GM12873 (cell line): Measurements from ENCODE around the gene DDX1.

Experiments used
- TF ChIP-seq, protein P1 (sequence below): IDR thresholded peaks from 2 replicates; pipeline ENCODE4 v1.5.1; 2012; ENCODE audit warnings: low read depth, mild to moderate bottlenecking, moderate library complexity, low read length, control low read depth; ENCODE audit not compliant: insufficient read depth; ENCODE audit errors: missing control alignments

Gene DDX1

GRCh38 chr2:15565994-15566671, 25.5 kb upstream of the DDX1 start:
- TF ChIP-seq, protein P1, sequence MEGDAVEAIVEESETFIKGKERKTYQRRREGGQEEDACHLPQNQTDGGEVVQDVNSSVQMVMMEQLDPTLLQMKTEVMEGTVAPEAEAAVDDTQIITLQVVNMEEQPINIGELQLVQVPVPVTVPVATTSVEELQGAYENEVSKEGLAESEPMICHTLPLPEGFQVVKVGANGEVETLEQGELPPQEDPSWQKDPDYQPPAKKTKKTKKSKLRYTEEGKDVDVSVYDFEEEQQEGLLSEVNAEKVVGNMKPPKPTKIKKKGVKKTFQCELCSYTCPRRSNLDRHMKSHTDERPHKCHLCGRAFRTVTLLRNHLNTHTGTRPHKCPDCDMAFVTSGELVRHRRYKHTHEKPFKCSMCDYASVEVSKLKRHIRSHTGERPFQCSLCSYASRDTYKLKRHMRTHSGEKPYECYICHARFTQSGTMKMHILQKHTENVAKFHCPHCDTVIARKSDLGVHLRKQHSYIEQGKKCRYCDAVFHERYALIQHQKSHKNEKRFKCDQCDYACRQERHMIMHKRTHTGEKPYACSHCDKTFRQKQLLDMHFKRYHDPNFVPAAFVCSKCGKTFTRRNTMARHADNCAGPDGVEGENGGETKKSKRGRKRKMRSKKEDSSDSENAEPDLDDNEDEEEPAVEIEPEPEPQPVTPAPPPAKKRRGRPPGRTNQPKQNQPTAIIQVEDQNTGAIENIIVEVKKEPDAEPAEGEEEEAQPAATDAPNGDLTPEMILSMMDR = no peak

DNA sequence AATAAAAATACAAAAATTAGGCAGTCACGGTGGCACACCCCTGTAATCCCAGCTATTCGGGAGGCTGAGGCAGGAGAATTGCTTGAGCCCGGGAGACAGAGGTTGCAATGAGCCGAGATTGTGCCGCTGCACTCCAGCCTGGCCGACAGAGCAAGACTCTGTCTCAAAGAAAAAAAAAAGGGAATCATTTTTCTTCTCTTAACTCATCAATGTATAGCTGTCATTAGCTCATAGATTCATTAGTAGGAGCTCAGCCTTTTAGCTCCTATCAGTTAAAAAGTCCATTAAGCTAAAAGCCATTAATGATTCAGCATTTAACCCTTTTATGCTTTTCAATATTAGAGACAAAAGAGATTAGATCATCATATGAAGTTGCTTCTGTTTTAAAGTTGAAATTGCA, 24.8 kb upstream of the DDX1 start:
- TF ChIP-seq, protein P1 = no peak

DNA sequence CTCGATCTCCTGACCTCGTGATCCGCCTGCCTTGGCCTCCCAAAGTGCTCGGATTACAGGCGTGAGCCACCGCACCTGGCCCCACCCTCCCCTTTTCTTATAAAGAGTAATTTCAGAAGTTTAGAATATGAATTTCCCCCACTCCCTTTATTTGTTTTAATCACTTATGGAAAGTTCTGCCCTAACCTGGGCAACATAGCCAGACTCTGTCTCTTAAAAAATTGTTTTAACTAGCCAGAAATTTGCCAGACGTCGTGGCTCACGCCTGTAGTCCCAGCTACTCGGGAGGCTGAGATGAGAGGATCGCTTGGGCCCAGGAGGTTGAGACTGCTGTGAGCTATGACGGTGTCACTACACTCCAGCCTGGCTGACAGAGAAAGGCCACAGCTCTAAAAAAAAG, 22.8 kb upstream of the DDX1 start:
- TF ChIP-seq, protein P1 = no peak

DNA sequence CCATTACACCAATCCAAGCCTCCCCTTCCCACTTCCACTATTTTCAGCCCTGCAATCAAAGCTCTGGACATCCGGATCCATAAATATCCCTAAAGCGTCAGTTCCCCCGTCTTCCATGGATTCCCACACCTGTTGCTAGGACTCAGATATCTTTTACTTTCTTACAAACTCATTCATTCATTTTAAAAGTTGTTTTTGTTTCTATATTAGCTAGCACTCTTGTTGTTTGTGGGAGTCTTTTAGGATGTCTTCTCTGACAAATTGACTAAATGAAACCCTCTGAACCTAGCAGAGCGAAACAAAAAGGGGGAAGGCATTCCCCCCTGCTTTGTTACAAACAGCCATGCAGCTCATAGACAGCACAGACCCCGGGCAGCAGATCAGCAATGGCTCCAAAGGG, 21.6 kb upstream of the DDX1 start:
- TF ChIP-seq, protein P1 = no peak

DNA sequence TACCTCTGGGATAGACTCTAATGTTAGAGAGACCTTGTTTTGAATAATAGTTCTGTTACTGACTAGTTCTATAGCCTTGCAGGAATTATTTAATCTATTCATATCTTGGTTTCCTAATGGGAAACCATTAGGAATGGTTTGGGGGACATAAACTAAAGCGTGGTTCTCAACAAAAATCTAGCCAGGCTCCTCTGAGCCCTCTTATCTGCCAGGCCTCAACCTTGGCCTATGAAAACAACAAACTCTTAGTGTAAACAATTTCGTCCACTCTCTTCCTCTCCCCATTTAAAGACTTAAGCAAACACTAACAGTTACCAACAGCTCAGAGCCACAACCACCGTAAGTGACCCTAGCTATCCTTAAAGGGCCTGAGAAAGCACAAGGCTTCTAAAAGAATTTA, 19.9 kb upstream of the DDX1 start:
- TF ChIP-seq, protein P1 = no peak

- TF ChIP-seq, protein P1 = peak; percentile 90
These were observed 14.5 kb upstream of the DDX1 start for GRCh38 chr2:15577071-15577735.

- TF ChIP-seq, protein P1 = no peak
These were observed 12.0 kb upstream of the DDX1 start for GRCh38 chr2:15579641-15580040.
